PC-3 (cell line): Measurements from ENCODE around the gene PRKCD.

Source experiments
- EZH2 ChIP-seq: fragments of 300-600 bp; sonication (generic); IDR thresholded peaks from one replicate; pipeline ENCODE4 v1.6.1; 2017; ENCODE audit warnings: antibody characterized with exemption, mild to moderate bottlenecking, low read length; ENCODE audit not compliant: unreplicated experiment
- TF ChIP-seq, protein P1 (sequence below): fragments of 300-600 bp; sonication (generic); conservative IDR thresholded peaks from 2 replicates; pipeline ENCODE4 v1.5.1; 2017; ENCODE audit warnings: antibody characterized with exemption, low read depth, mild to moderate bottlenecking, low read length

DNA sequence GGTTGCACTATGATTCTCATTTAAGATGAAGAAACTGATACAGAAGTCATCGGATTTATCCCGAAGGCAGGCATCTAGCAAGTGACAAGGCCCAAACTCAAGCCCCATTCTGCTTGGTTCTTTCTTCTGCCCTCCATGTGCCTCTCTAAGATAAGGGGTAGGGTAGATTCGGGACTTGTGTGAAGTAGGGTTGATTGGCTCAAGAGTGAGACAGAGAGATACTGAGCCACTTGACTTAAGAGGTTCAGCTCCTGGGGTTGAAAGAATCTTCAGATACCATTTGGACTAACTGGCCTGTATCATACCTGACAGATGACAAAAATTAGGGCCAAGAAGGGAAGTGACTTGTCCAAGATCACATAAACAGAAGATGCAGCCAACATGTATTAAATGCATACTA lies 31.7 kb upstream of the PRKCD start:
- TF ChIP-seq EZH2 = no peak
- TF ChIP-seq, protein P1, sequence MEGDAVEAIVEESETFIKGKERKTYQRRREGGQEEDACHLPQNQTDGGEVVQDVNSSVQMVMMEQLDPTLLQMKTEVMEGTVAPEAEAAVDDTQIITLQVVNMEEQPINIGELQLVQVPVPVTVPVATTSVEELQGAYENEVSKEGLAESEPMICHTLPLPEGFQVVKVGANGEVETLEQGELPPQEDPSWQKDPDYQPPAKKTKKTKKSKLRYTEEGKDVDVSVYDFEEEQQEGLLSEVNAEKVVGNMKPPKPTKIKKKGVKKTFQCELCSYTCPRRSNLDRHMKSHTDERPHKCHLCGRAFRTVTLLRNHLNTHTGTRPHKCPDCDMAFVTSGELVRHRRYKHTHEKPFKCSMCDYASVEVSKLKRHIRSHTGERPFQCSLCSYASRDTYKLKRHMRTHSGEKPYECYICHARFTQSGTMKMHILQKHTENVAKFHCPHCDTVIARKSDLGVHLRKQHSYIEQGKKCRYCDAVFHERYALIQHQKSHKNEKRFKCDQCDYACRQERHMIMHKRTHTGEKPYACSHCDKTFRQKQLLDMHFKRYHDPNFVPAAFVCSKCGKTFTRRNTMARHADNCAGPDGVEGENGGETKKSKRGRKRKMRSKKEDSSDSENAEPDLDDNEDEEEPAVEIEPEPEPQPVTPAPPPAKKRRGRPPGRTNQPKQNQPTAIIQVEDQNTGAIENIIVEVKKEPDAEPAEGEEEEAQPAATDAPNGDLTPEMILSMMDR = no peak
